K562 (cell line): ENCODE measurements around the gene RPL15. TPM values are rescaled to one million over a fixed set of nuclear protein-coding genes. Genes with fewer than 3 reads are reported as not detected.

Experiments
- CHD4 ChIP-seq: fragments of 200-600 bp; sonication (generic); IDR thresholded peaks from 3 replicates; pipeline ENCODE4 v1.6.1; 2012; ENCODE audit warnings: low read depth, mild to moderate bottlenecking, mixed read lengths, low read length, inconsistent platforms; ENCODE audit not compliant: insufficient read depth, insufficient replicate concordance, poor library complexity, severe bottlenecking
- KLF1 ChIP-seq: fragments of 450-650 bp; IDR thresholded peaks from 2 replicates; pipeline ENCODE4 v1.6.1; 2016; ENCODE audit warnings: missing genetic modification characterization, missing compliant biosample characterization
- MYBL2 ChIP-seq, 2 experiments: fragments of 450-650 bp in 1 of 2; sonication (generic) in 1 of 2; formaldehyde crosslinking in 1 of 2; IDR thresholded peaks; 2 replicates each; pipeline versions ENCODE4 v1.6.1 to v1.8.1; 2017 to 2022; ENCODE audit warnings: borderline replicate concordance in 1 of 2, inconsistent platforms in 1 of 2, low read depth in 1 of 2, mild to moderate bottlenecking in 1 of 2, missing genetic modification reagents in 1 of 2, moderate library complexity in 1 of 2
- PCBP2 ChIP-seq: fragments of 200-400 bp; formaldehyde crosslinking; IDR thresholded peaks from 2 replicates; pipeline ENCODE4 v1.6.1; 2018; ENCODE audit warnings: low read length, low read depth, mild to moderate bottlenecking, moderate library complexity; ENCODE audit not compliant: poor library complexity, severe bottlenecking
- RBM39 ChIP-seq: fragments of 200-400 bp; formaldehyde crosslinking; optimal IDR thresholded peaks from 2 replicates; pipeline ENCODE3; 2018; ENCODE audit warnings: low read depth, low read length
- ZNF311 ChIP-seq: fragments of 250-450 bp; sonication (Bioruptor Pico); IDR thresholded peaks from 2 replicates; pipeline ENCODE4 v1.4.0; 2020; ENCODE audit warnings: mild to moderate bottlenecking, moderate library complexity
- ZSCAN29 ChIP-seq: fragments of 450-650 bp; IDR thresholded peaks from 2 replicates; pipeline ENCODE4 v1.6.1; 2017
- polyA plus RNA-seq, 8 experiments: library from polyadenylated mRNA; depleted of rRNA in 4 of 8; stranded (reverse) in 5 of 8; unstranded in 3 of 8; fragments of >200 nt; fragmentation: Nextera tagmentation in 2 of 8; fragmentation: Illumina TruSeq in 1 of 8; extraction: Ambion mirVana in 2 of 8; extraction: Trizol in 1 of 8; gene quantifications; 2 replicates each; pipeline versions ENCODE4 v1.2.1 to v1.2.3, GENCODE V29; 2011 to 2014; ENCODE audit warnings: inconsistent platforms in 1 of 8, missing spikeins in 1 of 8
- total RNA-seq, 7 experiments: library from RNA; depleted of rRNA in 6 of 7; stranded (reverse); fragments of >200 nt in 6 of 7; fragmentation: Illumina TruSeq in 2 of 7; extraction: Trizol in 2 of 7; gene quantifications; 2 replicates each; pipeline versions ENCODE4 v1.2.1 to v1.2.3, GENCODE V29; 2011 to 2021; ENCODE audit warnings: low replicate concordance in 1 of 7
- TF ChIP-seq, protein P1 (sequence below): fragments of 250-450 bp; sonication (Bioruptor Pico); IDR thresholded peaks from 2 replicates; pipeline ENCODE4 v1.5.0; 2021; ENCODE audit warnings: mild to moderate bottlenecking, moderate library complexity
- TF ChIP-seq, protein P2 (sequence below): fragments of 450-650 bp; IDR thresholded peaks from 2 replicates; pipeline ENCODE4 v1.6.1; 2017; ENCODE audit warnings: mild to moderate bottlenecking, moderate library complexity

RPL15 gene
- total and polyA plus RNA-seq, 9 of the 15 experiments (the other 6 are each of a cell fraction or from before 2014, with no cell fraction given): 2,393 to 8,850 (median 3,928) TPM

DNA sequence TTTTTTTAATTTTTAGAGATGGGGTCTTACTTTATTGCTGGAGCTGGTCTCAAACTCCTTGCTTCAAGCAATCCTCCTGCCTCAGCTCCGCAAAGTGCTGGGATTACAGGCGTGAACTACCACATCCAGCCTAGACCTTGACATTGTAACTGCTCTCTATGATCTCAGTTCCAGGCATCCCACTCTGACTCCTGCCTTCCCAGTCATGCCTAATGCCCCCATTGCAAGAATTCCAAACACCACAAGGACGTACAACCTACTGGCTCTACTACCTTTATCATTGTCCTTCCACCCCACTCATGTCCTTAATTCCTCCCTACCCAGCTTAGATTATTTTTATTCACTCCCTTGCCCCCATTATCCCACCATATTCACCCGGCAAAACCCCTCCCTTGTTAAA, 21.8 kb upstream of the RPL15 start (continued):
- no peak for TF ChIP-seq ZSCAN29
- no peak for TF ChIP-seq MYBL2 (IDR thresholded peaks at IDR 0.05; ENCODE audit: low read depth)
- TF ChIP-seq MYBL2 (CRISPR knock-in tag; IDR thresholded peaks at IDR 0.05; ENCODE audit: borderline replicate concordance): no peak
- TF ChIP-seq ZNF311 (CRISPR knock-in tag): no peak
- TF ChIP-seq, protein P1, sequence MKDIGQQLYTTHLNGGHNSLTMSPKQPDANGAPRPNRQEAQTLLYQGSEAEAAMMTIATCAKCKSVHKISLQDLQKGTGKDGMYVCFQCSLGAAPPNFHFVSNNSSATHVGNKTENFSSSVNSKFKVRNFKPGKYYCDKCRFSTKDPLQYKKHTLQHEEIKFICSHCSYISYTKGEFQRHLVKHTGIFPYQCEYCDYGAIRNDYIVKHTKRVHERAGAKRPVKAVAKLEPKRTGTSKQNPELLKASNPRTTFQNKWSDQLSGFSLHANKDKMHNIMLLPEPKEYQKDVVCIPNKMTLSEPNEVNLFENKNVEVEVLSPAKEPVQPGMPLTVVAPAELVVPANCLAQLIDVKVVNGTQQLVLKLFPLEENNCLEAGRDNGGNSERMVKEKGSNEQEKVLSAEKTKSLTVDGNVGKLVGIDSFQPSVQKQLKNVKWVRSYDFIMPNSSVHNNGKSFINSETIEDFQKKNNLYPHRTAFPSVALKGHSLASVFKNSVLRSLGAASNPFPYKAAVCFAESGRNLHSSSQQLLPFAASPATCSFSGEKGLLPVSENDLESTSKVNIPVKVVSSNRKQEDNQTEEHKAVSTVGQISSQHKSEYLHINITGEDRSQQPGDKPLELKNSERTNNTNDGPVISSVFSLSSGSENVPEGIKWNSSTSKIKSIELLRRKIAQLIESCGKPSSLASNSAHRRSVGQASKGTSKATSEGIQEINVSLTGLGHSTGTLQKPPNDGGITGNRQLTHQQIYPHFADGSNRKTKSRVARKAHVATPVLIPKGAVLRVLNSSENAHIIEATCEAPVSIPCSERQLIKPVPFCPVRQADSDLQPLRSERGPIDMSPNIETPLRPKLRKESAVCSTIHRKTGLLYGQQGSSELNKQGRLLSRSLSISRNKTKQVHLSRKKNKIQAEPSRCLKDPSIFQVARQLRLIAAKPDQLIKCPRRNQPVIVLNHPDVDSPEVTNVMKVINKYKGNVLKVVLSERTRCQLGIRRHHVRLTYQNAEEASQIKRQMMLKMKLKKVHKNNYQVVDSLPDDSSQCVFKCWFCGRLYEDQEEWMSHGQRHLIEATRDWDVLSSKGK (CRISPR knock-in tag): no peak
- TF ChIP-seq, protein P2, sequence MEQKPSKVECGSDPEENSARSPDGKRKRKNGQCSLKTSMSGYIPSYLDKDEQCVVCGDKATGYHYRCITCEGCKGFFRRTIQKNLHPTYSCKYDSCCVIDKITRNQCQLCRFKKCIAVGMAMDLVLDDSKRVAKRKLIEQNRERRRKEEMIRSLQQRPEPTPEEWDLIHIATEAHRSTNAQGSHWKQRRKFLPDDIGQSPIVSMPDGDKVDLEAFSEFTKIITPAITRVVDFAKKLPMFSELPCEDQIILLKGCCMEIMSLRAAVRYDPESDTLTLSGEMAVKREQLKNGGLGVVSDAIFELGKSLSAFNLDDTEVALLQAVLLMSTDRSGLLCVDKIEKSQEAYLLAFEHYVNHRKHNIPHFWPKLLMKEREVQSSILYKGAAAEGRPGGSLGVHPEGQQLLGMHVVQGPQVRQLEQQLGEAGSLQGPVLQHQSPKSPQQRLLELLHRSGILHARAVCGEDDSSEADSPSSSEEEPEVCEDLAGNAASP: no peak
- no peak for TF ChIP-seq KLF1
- TF ChIP-seq PCBP2: no peak
- TF ChIP-seq RBM39: no peak
- TF ChIP-seq CHD4: no peak
